SK-N-SH (cell line): ENCODE measurements around the gene FCRL6. TPM values are rescaled to one million over a fixed set of nuclear protein-coding genes. Genes with fewer than 3 reads are reported as not detected.

Experiments used
- CTCF ChIA-PET: fragments of 300-600, 350-600 bp; formaldehyde crosslinking; extraction: SDS; loops from one replicate; lab custom pipeline; 2021; lab: Yijun Ruan, JAX
- POLR2A ChIA-PET: fragments of 350-600 bp; sonication (Branson Sonifier 250); formaldehyde crosslinking; extraction: SDS; loops from one replicate; lab custom pipeline; 2020; ENCODE audit warnings: antibody characterized with exemption, inconsistent platforms; lab: Yijun Ruan, JAX
- DNase-seq: peaks from one replicate; pipeline ENCODE4 v3.0.0; 2012
- H2AFZ ChIP-seq: fragments of 200-600 bp; sonication (generic); 2 replicates; pipeline ENCODE4 v1.8.1; 2016; ENCODE audit warnings: antibody characterized with exemption, mild to moderate bottlenecking, low read depth
- H3F3A ChIP-seq: fragments of 200-600 bp; sonication (generic); replicated peaks from 2 replicates; pipeline ENCODE3; 2016; ENCODE audit warnings: antibody characterized with exemption, mild to moderate bottlenecking; ENCODE audit not compliant: insufficient read depth
- H3K27ac ChIP-seq, 2 experiments: fragments of 200-500 bp in 1 of 2; fragments of 200-600 bp in 1 of 2; sonication (Bioruptor generic) in 1 of 2; sonication (generic), shearing (Covaris generic) in 1 of 2; 2 replicates each; pipeline versions ENCODE4 v1.5.1 to v1.6.1; 2014 to 2016; ENCODE audit warnings: low read depth in 2 of 2, inconsistent platforms in 1 of 2, low read length in 1 of 2, mild to moderate bottlenecking in 1 of 2, mixed read lengths in 1 of 2
- H3K27me3 ChIP-seq: fragments of 200-600 bp; sonication (generic), shearing (Covaris generic); 2 replicates; pipeline ENCODE4 v1.6.1; 2016; ENCODE audit warnings: mixed run types; ENCODE audit not compliant: insufficient read depth
- H3K36me3 ChIP-seq, 2 experiments: fragments of 200-500 bp in 1 of 2; fragments of 200-600 bp in 1 of 2; sonication (Bioruptor generic) in 1 of 2; sonication (generic) in 1 of 2; replicated peaks in 1 of 2; 2 replicates each; pipeline versions ENCODE3 to v1.5.1; 2014 to 2016; ENCODE audit warnings: low read length in 1 of 2, mild to moderate bottlenecking in 1 of 2; ENCODE audit not compliant: insufficient read depth in 2 of 2, control insufficient read depth in 1 of 2
- H3K4me1 ChIP-seq, 2 experiments: fragments of 200-500 bp in 1 of 2; fragments of 200-600 bp in 1 of 2; sonication (Bioruptor generic) in 1 of 2; sonication (generic), shearing (Covaris generic) in 1 of 2; 2 replicates each; pipeline versions ENCODE4 v1.5.1 to v1.6.1; 2014 to 2016; ENCODE audit warnings: low read depth in 1 of 2, low read length in 1 of 2, mixed run types in 1 of 2; ENCODE audit not compliant: insufficient read depth in 2 of 2, control insufficient read depth in 1 of 2
- H3K4me2 ChIP-seq: fragments of 200-600 bp; sonication (generic), shearing (Covaris generic); 2 replicates; pipeline ENCODE4 v1.6.1; 2017; ENCODE audit warnings: mixed run types
- H3K4me3 ChIP-seq, 2 experiments: fragments of 200-500 bp in 1 of 2; fragments of 200-600 bp in 1 of 2; sonication (Bioruptor generic) in 1 of 2; sonication (generic), shearing (Covaris generic) in 1 of 2; 2 replicates each; pipeline versions ENCODE4 v1.5.1 to v1.8.1; 2014 to 2016; ENCODE audit warnings: low read depth in 2 of 2, inconsistent platforms in 1 of 2, low read length in 1 of 2, mild to moderate bottlenecking in 1 of 2, mixed read lengths in 1 of 2, moderate library complexity in 1 of 2
- H3K79me2 ChIP-seq: fragments of 200-600 bp; sonication (generic); 2 replicates; pipeline ENCODE4 v1.8.1; 2017; ENCODE audit warnings: mild to moderate bottlenecking; ENCODE audit not compliant: insufficient read depth
- H3K9ac ChIP-seq: fragments of 200-600 bp; sonication (generic); 2 replicates; pipeline ENCODE4 v1.6.1; 2017; ENCODE audit warnings: mixed run types
- H3K9me2 ChIP-seq: fragments of 200-600 bp; sonication (generic); 2 replicates; pipeline ENCODE4 v1.6.1; 2017; ENCODE audit warnings: mixed run types
- H3K9me3 ChIP-seq: fragments of 200-600 bp; sonication (generic); 2 replicates; pipeline ENCODE4 v1.6.1; 2017; ENCODE audit warnings: mixed run types, mild to moderate bottlenecking, moderate library complexity
- H4K20me1 ChIP-seq: fragments of 200-600 bp; sonication (generic); 2 replicates; pipeline ENCODE4 v1.6.1; 2017; ENCODE audit warnings: mild to moderate bottlenecking, mixed run types; ENCODE audit not compliant: insufficient read depth
- CHD2 ChIP-seq: fragments of 150-350 bp; IDR thresholded peaks from 2 replicates; pipeline ENCODE4 v1.6.1; 2018; ENCODE audit warnings: low read length; ENCODE audit not compliant: partially characterized antibody
- CTCF ChIP-seq: fragments of 200-600 bp; sonication (generic); IDR thresholded peaks from 2 replicates; pipeline ENCODE4 v1.6.1; 2017; ENCODE audit warnings: antibody characterized with exemption, mild to moderate bottlenecking, moderate library complexity
- ELF1 ChIP-seq: IDR thresholded peaks from 2 replicates; pipeline ENCODE4 v1.4.0; 2012
- EP300 ChIP-seq, 2 experiments: IDR thresholded peaks; 2 replicates each; pipeline versions ENCODE4 v1.4.0 to v1.6.1; 2012; ENCODE audit warnings: borderline replicate concordance in 1 of 2, low read depth in 1 of 2, low read length in 1 of 2
- FOSL2 ChIP-seq: IDR thresholded peaks from 2 replicates; pipeline ENCODE4 v1.4.0; 2012; ENCODE audit warnings: low read depth, mild to moderate bottlenecking, moderate library complexity, borderline replicate concordance
- FOXJ3 ChIP-seq: sonication (generic); formaldehyde crosslinking; IDR thresholded peaks from 2 replicates; pipeline ENCODE4 v1.5.1; 2020; ENCODE audit warnings: mild to moderate bottlenecking, missing genetic modification reagents
- GABPA ChIP-seq: IDR thresholded peaks from 2 replicates; pipeline ENCODE4 v1.4.0; 2012; ENCODE audit warnings: low read depth, mild to moderate bottlenecking
- MXI1 ChIP-seq: IDR thresholded peaks from 2 replicates; pipeline ENCODE4 v1.6.1; 2012; ENCODE audit warnings: mild to moderate bottlenecking, low read depth, low read length, improper control_type of control experiment
- NFIC ChIP-seq: IDR thresholded peaks from 2 replicates; pipeline ENCODE4 v1.4.0; 2012; ENCODE audit warnings: borderline replicate concordance
- NRF1 ChIP-seq: IDR thresholded peaks from 2 replicates; pipeline ENCODE4 v1.6.1; 2012; ENCODE audit warnings: low read depth, mild to moderate bottlenecking, low read length
- RAD21 ChIP-seq: IDR thresholded peaks from 2 replicates; pipeline ENCODE4 v1.6.1; 2012; ENCODE audit warnings: mild to moderate bottlenecking, low read length
- RCOR1 ChIP-seq: fragments of 150-350 bp; IDR thresholded peaks from 2 replicates; pipeline ENCODE4 v1.6.1; 2017; ENCODE audit warnings: antibody characterized with exemption, low read length
- RXRA ChIP-seq: IDR thresholded peaks from 2 replicates; pipeline ENCODE4 v1.4.0; 2012; ENCODE audit warnings: low read depth, mild to moderate bottlenecking, borderline replicate concordance
- SIN3A ChIP-seq: IDR thresholded peaks from 2 replicates; pipeline ENCODE4 v1.6.1; 2012; ENCODE audit warnings: low read depth, mild to moderate bottlenecking, low read length, moderate library complexity, borderline replicate concordance
- SMC3 ChIP-seq: IDR thresholded peaks from 2 replicates; pipeline ENCODE4 v1.6.1; 2012; ENCODE audit warnings: low read depth, low read length, improper control_type of control experiment
- TAF1 ChIP-seq: IDR thresholded peaks from 2 replicates; pipeline ENCODE4 v1.6.1; 2012; ENCODE audit warnings: low read depth, mild to moderate bottlenecking, low read length, moderate library complexity, borderline replicate concordance
- USF1 ChIP-seq: IDR thresholded peaks from 2 replicates; pipeline ENCODE4 v1.4.0; 2012; ENCODE audit warnings: low read depth, borderline replicate concordance
- WGBS: methylation state at CpG from one replicate; pipeline ENCODE4 v1.1.6; 2017; ENCODE audit warnings: low lambda C conversion rate; 5-methylcytosine and 5-hydroxymethylcytosine counted together
- polyA plus RNA-seq, 3 experiments: library from polyadenylated mRNA; depleted of rRNA; stranded (reverse); fragments of >200 nt; gene quantifications; 2 replicates each; pipeline ENCODE4 v1.2.3, GENCODE V29; 2012

The FCRL6 gene
- polyA plus RNA-seq, 1 of the 3 experiments (the other 2 are of a cell fraction), result not detected

- DNase-seq, result no peak
- H3K4me3 ChIP-seq, result no peak overlapping the region
- no peak for TF ChIP-seq FOXJ3 (CRISPR knock-in tag)
- POLR2A ChIA-PET, result no interaction called here
- H3K4me1 ChIP-seq, result peaks cover 0 to 7% of the 10 kb centered on the region in 2 experiments; a peak in 1 of 4 replicates
- H3K27ac ChIP-seq, result no peak overlapping the region
- no peaks in the 10 kb centered on the region for H3K9me3 ChIP-seq
- H4K20me1 ChIP-seq, result no peaks in the 10 kb centered on the region
- H2AFZ ChIP-seq, result no peak overlapping the region
- H3F3A ChIP-seq, result peaks cover 12% of the 10 kb centered on the region
- H3K4me2 ChIP-seq, result no peak overlapping the region
- H3K27me3 ChIP-seq, result no peaks in the 10 kb centered on the region
- H3K79me2 ChIP-seq, result no peaks in the 10 kb centered on the region
- 88% methylated on average over 4 of the region's 4 CpGs for WGBS
- no peak overlapping the region for H3K9ac ChIP-seq
- H3K9me2 ChIP-seq, result no peaks in the 10 kb centered on the region
- CTCF ChIA-PET, result interaction anchor here (0.9 to 2.9 kb wide), 4 partner anchors 21 to 229 kb away, joined by 3 to 18 read pairs (median 4); no protein-coding TSS in a partner anchor
- no peaks in the 10 kb centered on the region for H3K36me3 ChIP-seq
These were observed 23.9 kb upstream of the FCRL6 start for GRCh38 chr1:159778266-159778665.

GRCh38 chr1:159779403-159779851 is 22.7 kb upstream of the FCRL6 start:
- ChIA-PET POLR2A (no interaction called here), CTCF (interaction anchor here (0.6 to 2.9 kb wide), 3 partner anchors 19 to 23 kb away, joined by 3 to 18 read pairs (median 3); partner anchors contain the start of gene FCRL6)
- WGBS, result 53% methylated on average over 2 of the region's 2 CpGs
- Histone ChIP-seq H2AFZ (no peak overlapping the region), H3F3A (peaks cover 12% of the 10 kb centered on the region), H3K36me3 (no peaks in the 10 kb centered on the region), H3K4me3 (no peak overlapping the region), H3K4me1 (peaks cover 0 to 7% of the 10 kb centered on the region in 2 experiments; a peak in 1 of 4 replicates), H3K27me3 (no peaks in the 10 kb centered on the region), H3K9ac (no peak overlapping the region), H3K9me3 (no peaks in the 10 kb centered on the region), H3K27ac (no peak overlapping the region), H3K9me2 (no peaks in the 10 kb centered on the region), H3K79me2 (no peaks in the 10 kb centered on the region), H3K4me2 (no peak overlapping the region), H4K20me1 (no peaks in the 10 kb centered on the region)
- peak; percentile 48; the same call in 1 of the 2 replicates for TF ChIP-seq NFIC
- TF ChIP-seq GABPA, result no peak
- TF ChIP-seq SIN3A, result no peak
- no peak for DNase-seq

- Histone ChIP-seq H3F3A (peaks cover 12% of the 10 kb centered on the region), H3K36me3 (no peaks in the 10 kb centered on the region), H3K4me1 (peaks cover 0 to 20% of the 10 kb centered on the region in 2 experiments; a peak in 2 of 4 replicates), H3K4me3 (peak within 1 kb of the TSS; percentile 75 to 87), H3K9ac (peak within 1 kb of the TSS; percentile 32), H4K20me1 (no peaks in the 10 kb centered on the region), H2AFZ (peak within 1 kb of the TSS; percentile 85), H3K4me2 (peak within 1 kb of the TSS; percentile 95), H3K9me3 (no peaks in the 10 kb centered on the region), H3K79me2 (no peaks in the 10 kb centered on the region), H3K9me2 (no peaks in the 10 kb centered on the region), H3K27ac (peak within 1 kb of the TSS in 1 of 2 experiments; percentile 58; a peak in 2 of 4 replicates), H3K27me3 (no peaks in the 10 kb centered on the region)
- peak; percentile 98 for DNase-seq
- ChIA-PET CTCF (interaction anchor here (0.6 to 3.6 kb wide), 21 partner anchors 9 to 662 kb away, joined by 3 to 67 read pairs (median 5); partner anchors contain the start of gene FCRL6), POLR2A (interaction anchor here (0.7 kb wide), 1 partner anchor 651 kb away, joined by 3 read pairs; no protein-coding TSS in a partner anchor)
- 15% methylated on average over 22 of the region's 88 CpGs for WGBS
- TF ChIP-seq FOSL2 (no peak), ELF1 (peak; percentile 80), CTCF (peak; percentile 86), TAF1 (no peak; the same call in 1 of the 2 replicates), SMC3 (peak; percentile 92), RXRA (no peak), FOXJ3 (CRISPR knock-in tag) (no peak), CHD2 (peak; percentile 75), USF1 (peak; percentile 93), GABPA (0 out of 2 replicates have a peak, but pooled peaks have one; percentile 4), RCOR1 (no peak), EP300 (IDR thresholded peaks at IDR 0.05; ENCODE audit: borderline replicate concordance in 1 of 2, low read depth in 1 of 2, low read length in 1 of 2) (0 out of 4 replicates have a peak, but pooled peaks of 1 of the 2 experiments have one; percentile 48), MXI1 (peak; percentile 93), RAD21 (peak; percentile 87), NRF1 (0 out of 2 replicates have a peak, but pooled peaks have one; percentile 26)
These were observed 21.3 kb upstream of the FCRL6 start, which contains the start of gene DUSP23 for GRCh38 chr1:159780583-159781582. TSS of gene DUSP23 (plus strand) at chr1:159780962. CDS start at chr1:159781101, 139 bp downstream.
